DND-41 (cell line): ENCODE measurements around the gene HAND1.
A peak's percentile ranks its signal among the peaks of the same experiment; 100 is the strongest.

Experiments
- ATAC-seq: fragments of 200-7000 bp; cut with Tn5 transposase; 3 replicates; pipeline ENCODE4 v1.9.1; 2021; ENCODE audit warnings: low read depth; ENCODE audit not compliant: insufficient read depth
- DNase-seq: peaks from one replicate; pipeline ENCODE4 v3.0.0-alpha.2; 2020
- H2AFZ ChIP-seq: 2 replicates; pipeline ENCODE4 v1.6.0; 2012; ENCODE audit warnings: low read depth, low read length
- H3K27ac ChIP-seq: 2 replicates; pipeline ENCODE4 v1.5.1; 2012; ENCODE audit warnings: low read length, inconsistent platforms
- H3K27me3 ChIP-seq: fragments of 200-600 bp; sonication (generic); 2 replicates; pipeline ENCODE4 v1.6.0; 2012; ENCODE audit warnings: low read length, mild to moderate bottlenecking, inconsistent platforms; ENCODE audit not compliant: insufficient read depth, poor library complexity
- H3K36me3 ChIP-seq: 2 replicates; pipeline ENCODE4 v1.5.1; 2012; ENCODE audit warnings: low read length, inconsistent platforms; ENCODE audit not compliant: insufficient read depth
- H3K4me1 ChIP-seq: 2 replicates; pipeline ENCODE4 v1.5.1; 2012; ENCODE audit warnings: mild to moderate bottlenecking, low read length; ENCODE audit not compliant: insufficient read depth
- H3K4me2 ChIP-seq: 2 replicates; pipeline ENCODE4 v1.6.0; 2012; ENCODE audit warnings: mild to moderate bottlenecking, moderate library complexity, low read length, inconsistent platforms; ENCODE audit not compliant: insufficient read depth
- H3K4me3 ChIP-seq, 2 experiments: fragments of 200-600 bp in 1 of 2; shearing (Covaris generic) in 1 of 2; 2 replicates each; pipeline ENCODE4 v1.5.1; 2012 to 2016; ENCODE audit warnings: inconsistent platforms in 2 of 2, low read length in 2 of 2, mild to moderate bottlenecking in 2 of 2, low read depth in 1 of 2, moderate library complexity in 1 of 2
- H3K79me2 ChIP-seq: 2 replicates; pipeline ENCODE4 v1.6.0; 2012; ENCODE audit warnings: low read length, inconsistent platforms; ENCODE audit not compliant: insufficient read depth
- H3K9ac ChIP-seq: 2 replicates; pipeline ENCODE4 v1.6.0; 2012; ENCODE audit warnings: low read depth, mild to moderate bottlenecking, inconsistent platforms, low read length, moderate library complexity
- H3K9me3 ChIP-seq: 2 replicates; pipeline ENCODE4 v1.5.1; 2012; ENCODE audit warnings: low read length, moderate library complexity, mild to moderate bottlenecking, inconsistent platforms; ENCODE audit not compliant: insufficient read depth, severe bottlenecking
- H4K20me1 ChIP-seq: 2 replicates; pipeline ENCODE4 v1.6.0; 2012; ENCODE audit warnings: low read length; ENCODE audit not compliant: insufficient read depth
- CTCF ChIP-seq: IDR thresholded peaks from 2 replicates; pipeline ENCODE4 v1.5.1; 2012; ENCODE audit warnings: borderline replicate concordance, low read length, moderate library complexity, mild to moderate bottlenecking; ENCODE audit not compliant: poor library complexity, severe bottlenecking; ENCODE audit errors: extremely low read depth
- EZH2 ChIP-seq: IDR thresholded peaks from 3 replicates; pipeline ENCODE4 v1.6.1; 2012; ENCODE audit warnings: borderline replicate concordance, low read depth, mild to moderate bottlenecking, moderate library complexity, low read length, inconsistent platforms; ENCODE audit not compliant: severe bottlenecking

HAND1 gene

GRCh38 chr5:154491941-154492340 is 13.9 kb upstream of the HAND1 start:
- Histone ChIP-seq H3K4me1 (no peaks in the 10 kb centered on the region), H3K79me2 (no peaks in the 10 kb centered on the region), H3K4me2 (no peak overlapping the region), H3K9ac (no peak overlapping the region), H3K9me3 (no peaks in the 10 kb centered on the region), H4K20me1 (no peaks in the 10 kb centered on the region), H2AFZ (no peak overlapping the region), H3K4me3 (no peak overlapping the region), H3K36me3 (no peaks in the 10 kb centered on the region), H3K27ac (no peak overlapping the region), H3K27me3 (peaks cover 22% of the 10 kb centered on the region)
- no peak for DNase-seq
- TF ChIP-seq CTCF (no peak), EZH2 (no peak)
- ATAC-seq: no peak

DNA sequence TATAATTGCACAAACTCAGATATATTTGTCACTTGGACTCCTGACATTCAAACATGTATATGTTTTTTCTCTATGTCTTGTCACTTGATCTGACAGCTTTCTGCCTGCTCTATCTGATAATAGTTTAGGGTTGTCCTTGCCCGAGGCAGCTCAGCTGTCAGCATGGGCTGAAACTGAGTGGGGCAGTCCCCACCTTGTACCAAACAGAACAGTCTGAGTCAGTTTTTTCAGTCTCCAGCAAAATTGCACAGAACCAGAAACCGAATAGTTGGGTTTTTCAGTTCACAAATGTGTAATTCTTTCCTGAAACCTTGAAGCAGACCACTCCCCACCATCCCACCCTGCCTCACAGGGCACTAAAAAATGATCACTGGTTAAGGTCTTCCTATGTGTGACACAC is 9.5 kb upstream of the HAND1 start:
- no peaks in the 10 kb centered on the region for H4K20me1 ChIP-seq
- no peak overlapping the region for H3K4me3 ChIP-seq
- DNase-seq: no peak
- H3K9ac ChIP-seq: no peak overlapping the region
- H3K27me3 ChIP-seq: peaks cover 60% of the 10 kb centered on the region
- no peaks in the 10 kb centered on the region for H3K9me3 ChIP-seq
- no peak for TF ChIP-seq CTCF
- no peaks in the 10 kb centered on the region for H3K79me2 ChIP-seq
- H3K4me2 ChIP-seq: no peak overlapping the region
- no peaks in the 10 kb centered on the region for H3K4me1 ChIP-seq
- H2AFZ ChIP-seq: no peak overlapping the region
- H3K36me3 ChIP-seq: no peaks in the 10 kb centered on the region
- no peak for ATAC-seq
- no peak overlapping the region for H3K27ac ChIP-seq

- Histone ChIP-seq H3K4me1 (no peaks in the 10 kb centered on the region), H3K4me2 (no peak overlapping the region), H3K27me3 (peaks cover 70% of the 10 kb centered on the region), H3K9me3 (no peaks in the 10 kb centered on the region), H3K9ac (no peak overlapping the region), H3K27ac (no peak overlapping the region), H3K36me3 (no peaks in the 10 kb centered on the region), H2AFZ (no peak overlapping the region), H4K20me1 (no peaks in the 10 kb centered on the region), H3K79me2 (no peaks in the 10 kb centered on the region), H3K4me3 (no peak overlapping the region)
- peak; percentile 24 for TF ChIP-seq EZH2
- TF ChIP-seq CTCF: no peak
- ATAC-seq: no peak
- DNase-seq: no peak
These were observed 8.4 kb upstream of the HAND1 start for GRCh38 chr5:154486427-154486866.

GRCh38 chr5:154485850-154486426 is 7.9 kb upstream of the HAND1 start:
- Histone ChIP-seq H4K20me1 (no peaks in the 10 kb centered on the region), H3K27ac (no peak overlapping the region), H3K9me3 (no peaks in the 10 kb centered on the region), H3K27me3 (peaks cover 75% of the 10 kb centered on the region), H3K9ac (no peak overlapping the region), H3K4me2 (no peak overlapping the region), H3K4me1 (no peaks in the 10 kb centered on the region), H2AFZ (no peak overlapping the region), H3K79me2 (no peaks in the 10 kb centered on the region), H3K4me3 (no peak overlapping the region), H3K36me3 (no peaks in the 10 kb centered on the region)
- TF ChIP-seq CTCF: no peak
- TF ChIP-seq EZH2: no peak
- ATAC-seq (no peak), DNase-seq (no peak)
